Measurements from ENCODE around the gene RPS27L. TPM values are rescaled to one million over a fixed set of nuclear protein-coding genes. Genes with fewer than 3 reads are reported as not detected.

The RPS27L gene
- 17.8 TPM for polyA plus RNA-seq (2012; ENCODE audit: insufficient read depth, insufficient read length, low read depth)

- TF ChIP-seq CTCF (IDR thresholded peaks at IDR 0.05; ENCODE audit: low read depth, low read length), result no peak
- Histone ChIP-seq H3K36me3 (peaks cover 7% of the 10 kb centered on the region; the same call in 1 of the 2 replicates), H3K4me3 (ENCODE audit: low read depth, low read length) (peak within 1 kb of the TSS; percentile 95), H3K4me1 (no peaks in the 10 kb centered on the region), H3K27me3 (no peaks in the 10 kb centered on the region), H3K9me3 (no peaks in the 10 kb centered on the region)
- peak; percentile 94 for DNase-seq
These were observed at the start of gene RPS27L for GRCh38 chr15:63157118-63157843. TSS of gene RPS27L (minus strand) at chr15:63157477. CDS start at chr15:63157405, 72 bp downstream.

- H3K9me3 ChIP-seq, result no peaks in the 10 kb centered on the region
- DNase-seq, result no peak
- H3K4me3 ChIP-seq (ENCODE audit: low read depth, low read length), result no peak overlapping the region
- H3K4me1 ChIP-seq, result no peaks in the 10 kb centered on the region
- no peaks in the 10 kb centered on the region for H3K36me3 ChIP-seq
- no peaks in the 10 kb centered on the region for H3K27me3 ChIP-seq
- no peak for TF ChIP-seq CTCF (IDR thresholded peaks at IDR 0.05; ENCODE audit: low read depth, low read length)
These were observed 48.8 kb upstream of the RPS27L start for GRCh38 chr15:63206079-63206478.

- DNase-seq, result no peak
- Histone ChIP-seq H3K4me3 (ENCODE audit: low read depth, low read length) (no peak overlapping the region), H3K9me3 (no peaks in the 10 kb centered on the region), H3K27me3 (no peaks in the 10 kb centered on the region), H3K4me1 (0 out of 2 replicates have a peak, but pooled peaks cover 3% of the 10 kb centered on the region), H3K36me3 (no peaks in the 10 kb centered on the region)
- TF ChIP-seq CTCF (IDR thresholded peaks at IDR 0.05; ENCODE audit: low read depth, low read length), result no peak
These were observed 46.3 kb upstream of the RPS27L start for GRCh38 chr15:63203451-63204090.

GRCh38 chr15:63202861-63203260, 45.6 kb upstream of the RPS27L start:
- no peak for TF ChIP-seq CTCF (IDR thresholded peaks at IDR 0.05; ENCODE audit: low read depth, low read length)
- H3K4me1 ChIP-seq, result peaks cover 3% of the 10 kb centered on the region; the same call in 1 of the 2 replicates

GRCh38 chr15:63200464-63201249, 43.4 kb upstream of the RPS27L start:
- no peaks in the 10 kb centered on the region for H3K9me3 ChIP-seq
- no peaks in the 10 kb centered on the region for H3K27me3 ChIP-seq
- no peak for TF ChIP-seq CTCF (IDR thresholded peaks at IDR 0.05; ENCODE audit: low read depth, low read length)
- no peak overlapping the region for H3K4me3 ChIP-seq (ENCODE audit: low read depth, low read length)
- H3K4me1 ChIP-seq, result peaks cover 4% of the 10 kb centered on the region; the same call in 1 of the 2 replicates
- no peak for DNase-seq
- H3K36me3 ChIP-seq, result no peaks in the 10 kb centered on the region

More at GRCh38 chr15:63202861-63203260, 45.6 kb upstream of the RPS27L start:
- no peak for DNase-seq
- Histone ChIP-seq H3K36me3 (no peaks in the 10 kb centered on the region), H3K9me3 (no peaks in the 10 kb centered on the region), H3K4me3 (ENCODE audit: low read depth, low read length) (no peak overlapping the region), H3K27me3 (no peaks in the 10 kb centered on the region)
